Upper lobe of left lung (tissue), 6 donors: Measurements from ENCODE around the gene C3AR1. TPM values are rescaled to one million over a fixed set of nuclear protein-coding genes. Genes with fewer than 3 reads are reported as not detected.

ENCODE experiments used
- ATAC-seq, 2 donors: fragments of 200-7000 bp; cut with Tn5 transposase; one replicate each; pipeline ENCODE4 v1.9.1; 2022; ENCODE audit warnings: mild to moderate bottlenecking in 2 of 2, moderate library complexity in 2 of 2; ENCODE audit not compliant: low FRiP score in 2 of 2
- DNase-seq, 2 donors: peaks; one replicate each; pipeline ENCODE4 v3.0.0-alpha.2; 2019 to 2020
- H3K27ac ChIP-seq, 4 donors: fragments of 200-600 bp; sonication (generic); one replicate each; pipeline ENCODE4 v1.5.1; 2016 to 2019
- H3K27me3 ChIP-seq, 4 donors: fragments of 200-600 bp; sonication (generic); one replicate each; pipeline ENCODE4 v1.5.1; 2017 to 2019
- H3K36me3 ChIP-seq, 4 donors: fragments of 200-600 bp; sonication (generic); one replicate each; pipeline ENCODE4 v1.5.1; 2016 to 2019
- H3K4me1 ChIP-seq, 4 donors: fragments of 200-600 bp; sonication (generic); one replicate each; pipeline ENCODE4 v1.5.1; 2018 to 2019
- H3K4me3 ChIP-seq, 4 donors: fragments of 200-600 bp; sonication (generic); one replicate each; pipeline ENCODE4 v1.5.1; 2017 to 2019; ENCODE audit warnings: mild to moderate bottlenecking in 2 of 4, moderate library complexity in 1 of 4
- H3K9me3 ChIP-seq, 4 donors: fragments of 200-600 bp; sonication (generic); one replicate each; pipeline ENCODE4 v1.5.1; 2018 to 2019
- CTCF ChIP-seq, 6 experiments: fragments of 450-650 bp in 4 of 6; fragments of 200-600 bp in 2 of 6; sonication (generic) in 2 of 6; IDR thresholded peaks; one replicate each; pipeline ENCODE4 v1.5.1; 2016 to 2019; ENCODE audit warnings: antibody characterized with exemption in 6 of 6
- EP300 ChIP-seq, 4 donors: sonication (generic); formaldehyde crosslinking; IDR thresholded peaks; one replicate each; pipeline ENCODE4 v1.5.1; 2017; ENCODE audit warnings: antibody characterized with exemption in 4 of 4, control low read depth in 2 of 4
- POLR2A ChIP-seq, 4 donors: fragments of 450-650 bp; IDR thresholded peaks; one replicate each; pipeline ENCODE4 v1.5.1; 2016 to 2017; ENCODE audit warnings: antibody characterized with exemption in 4 of 4, mild to moderate bottlenecking in 2 of 4
- POLR2AphosphoS5 ChIP-seq, 2 donors: sonication (generic); formaldehyde crosslinking; IDR thresholded peaks; one replicate each; pipeline ENCODE4 v1.5.1; 2017; ENCODE audit warnings: antibody characterized with exemption in 2 of 2
- WGBS, 2 donors: methylation state at CpG; one replicate each; pipeline ENCODE4 v1.1.5; 2017 to 2018; 5-methylcytosine and 5-hydroxymethylcytosine counted together
- total RNA-seq, 6 donors: library from RNA; depleted of rRNA in 4 of 6; stranded (reverse); fragments of >200 nt in 4 of 6; gene quantifications; one replicate each; pipeline versions ENCODE4 v1.1.0 to v1.2.1, GENCODE V29; 2016 to 2021
- donor health status: DM: no; HTN: no; CAD: no; lungs with moderate emphysema.
- donor health status: DM: no; HTN: yes; CAD: no; lungs with severe emphysema.

The C3AR1 gene
- total RNA-seq, 6 donors from 2014 or later, result 2.4 to 68.7 (median 23.5) TPM

DNA sequence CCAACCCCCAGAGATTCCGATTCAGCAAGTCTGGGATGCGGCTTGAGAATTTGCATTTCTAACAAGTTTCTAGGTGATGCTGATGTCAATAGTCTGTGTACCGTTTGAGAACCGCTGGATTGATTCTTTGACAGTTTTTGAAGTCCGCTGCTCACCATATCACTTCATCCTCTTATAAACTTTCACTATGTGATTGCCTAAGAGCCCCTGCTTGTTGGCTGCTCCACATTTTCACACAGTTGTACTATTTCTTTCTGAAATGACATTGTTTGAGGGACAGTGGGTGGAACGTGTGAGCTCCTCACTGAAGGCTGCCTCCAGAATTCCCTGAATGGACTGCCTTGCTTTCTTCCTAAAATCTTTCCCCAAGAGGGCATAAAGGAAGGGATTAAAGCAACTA is 7.7 kb downstream of the C3AR1 start:
- TF ChIP-seq POLR2AphosphoS5 (IDR thresholded peaks at IDR 0.05), result no peak
- TF ChIP-seq POLR2A (IDR thresholded peaks at IDR 0.05), result no peak
- no peak for TF ChIP-seq CTCF (IDR thresholded peaks at IDR 0.05)
- TF ChIP-seq EP300 (IDR thresholded peaks at IDR 0.05), result no peak
- H3K27ac ChIP-seq, result peak overlapping the region; percentile 27 to 71 (median 48)
- ATAC-seq, result peak in 1 of 2 donors; percentile 12

GRCh38 chr12:8057839-8058238 is 8.3 kb downstream of the C3AR1 start:
- TF ChIP-seq POLR2AphosphoS5 (IDR thresholded peaks at IDR 0.05) (peak in 1 of 2 donors; percentile 40), POLR2A (IDR thresholded peaks at IDR 0.05) (peak in 1 of 4 donors; percentile 18), EP300 (IDR thresholded peaks at IDR 0.05) (peak in 1 of 4 donors; percentile 39), CTCF (IDR thresholded peaks at IDR 0.05) (no peak)
- H3K36me3 ChIP-seq, result peaks cover 10 to 31% (median 19%) of the 10 kb centered on the region in 4 donors
- H3K9me3 ChIP-seq, result no peaks in the 10 kb centered on the region
- 55 to 58% methylated on average over 4 of the region's 4 CpGs for WGBS, 2 donors
- peak overlapping the region; percentile 27 to 71 (median 48) for H3K27ac ChIP-seq
- DNase-seq (no peak), ATAC-seq (peak; percentile 62 to 85)
- no peak overlapping the region for H3K4me3 ChIP-seq
- H3K27me3 ChIP-seq, result no peaks in the 10 kb centered on the region
- peaks cover 0 to 9% (median 5%) of the 10 kb centered on the region in 4 donors for H3K4me1 ChIP-seq

More for the DNA sequence above, 7.7 kb downstream of the C3AR1 start:
- Histone ChIP-seq H3K4me1 (peaks cover 0 to 9% (median 5%) of the 10 kb centered on the region in 4 donors), H3K9me3 (no peaks in the 10 kb centered on the region), H3K36me3 (peaks cover 3 to 24% (median 16%) of the 10 kb centered on the region in 4 donors), H3K27me3 (no peaks in the 10 kb centered on the region), H3K4me3 (no peak overlapping the region)
- DNase-seq, result no peak
- WGBS, 2 donors, result 67 to 74% methylated on average over 6 of the region's 6 CpGs

DNA sequence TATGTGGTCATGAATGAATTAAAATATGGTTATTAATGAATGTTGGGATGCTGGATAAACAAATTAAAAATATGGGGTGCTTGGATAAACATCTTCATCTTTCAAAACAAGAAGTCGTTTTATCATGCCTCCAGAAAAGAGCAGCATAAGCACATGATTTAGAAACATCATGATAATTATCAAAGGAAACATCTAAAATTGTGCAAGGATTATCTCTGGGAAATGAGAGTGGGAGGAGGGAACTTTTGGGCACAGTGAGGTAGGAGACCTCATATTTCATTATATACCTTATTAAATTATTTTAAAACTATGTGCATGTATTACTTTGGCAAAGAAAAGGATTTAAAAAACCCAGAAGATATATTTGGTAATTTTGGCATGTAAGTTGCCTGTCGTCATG is 8.9 kb downstream of the C3AR1 start:
- no peak for DNase-seq
- Histone ChIP-seq H3K27ac (peak overlapping the region; percentile 20 to 60 (median 38)), H3K4me1 (peaks cover 4 to 9% (median 5%) of the 10 kb centered on the region in 4 donors), H3K4me3 (no peak overlapping the region), H3K9me3 (no peaks in the 10 kb centered on the region), H3K27me3 (no peaks in the 10 kb centered on the region), H3K36me3 (peaks cover 13 to 36% (median 24%) of the 10 kb centered on the region in 4 donors)
- no peak for ATAC-seq
- 36 to 52% methylated on average over 2 of the region's 2 CpGs for WGBS, 2 donors
- TF ChIP-seq CTCF (IDR thresholded peaks at IDR 0.05), result no peak
- no peak for TF ChIP-seq POLR2A (IDR thresholded peaks at IDR 0.05)
- no peak for TF ChIP-seq EP300 (IDR thresholded peaks at IDR 0.05)
- no peak for TF ChIP-seq POLR2AphosphoS5 (IDR thresholded peaks at IDR 0.05)

DNA sequence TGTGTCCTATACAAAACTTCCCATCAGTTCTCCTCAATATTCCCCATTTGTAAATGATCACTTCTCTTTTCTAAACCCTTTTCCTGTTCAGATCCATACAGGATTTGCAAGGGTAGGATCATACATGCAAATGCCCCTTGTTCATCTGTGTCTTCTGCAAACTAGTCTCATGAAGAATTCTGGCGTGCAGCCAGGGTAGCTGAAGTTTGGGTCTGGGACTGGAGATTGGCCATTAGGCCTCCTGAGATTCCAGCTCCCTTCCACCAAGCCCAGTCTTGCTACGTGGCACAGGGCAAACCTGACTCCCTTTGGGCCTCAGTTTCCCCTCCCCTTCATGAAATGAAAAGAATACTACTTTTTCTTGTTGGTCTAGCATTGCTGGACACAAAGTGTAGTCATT is 11.3 kb downstream of the C3AR1 start:
- H3K9me3 ChIP-seq, result no peaks in the 10 kb centered on the region
- ATAC-seq, result no peak
- peaks cover 20 to 60% (median 41%) of the 10 kb centered on the region in 4 donors for H3K36me3 ChIP-seq
- no peaks in the 10 kb centered on the region for H3K27me3 ChIP-seq
- H3K4me3 ChIP-seq, result no peak overlapping the region
- DNase-seq, result no peak
- peaks cover 5 to 13% (median 10%) of the 10 kb centered on the region in 4 donors for H3K4me1 ChIP-seq
- 83 to 86% methylated on average over 2 of the region's 2 CpGs for WGBS, 2 donors
- TF ChIP-seq POLR2AphosphoS5 (IDR thresholded peaks at IDR 0.05) (no peak), CTCF (IDR thresholded peaks at IDR 0.05) (no peak), POLR2A (IDR thresholded peaks at IDR 0.05) (no peak), EP300 (IDR thresholded peaks at IDR 0.05) (no peak)
- H3K27ac ChIP-seq, result no peak overlapping the region

- 42 to 59% methylated on average over 7 of the region's 7 CpGs for WGBS, 2 donors
- Histone ChIP-seq H3K4me1 (peaks cover 4 to 10% (median 7%) of the 10 kb centered on the region in 4 donors), H3K9me3 (no peaks in the 10 kb centered on the region), H3K27me3 (no peaks in the 10 kb centered on the region), H3K4me3 (no peak overlapping the region), H3K27ac (peak overlapping the region in 3 of 4 donors; percentile 43 to 54 (median 49)), H3K36me3 (peaks cover 31 to 81% (median 61%) of the 10 kb centered on the region in 4 donors)
- peak in 1 of 2 donors; percentile 17 for TF ChIP-seq POLR2AphosphoS5 (IDR thresholded peaks at IDR 0.05)
- TF ChIP-seq CTCF (IDR thresholded peaks at IDR 0.05), result no peak
- peak in 1 of 4 donors; percentile 20 for TF ChIP-seq POLR2A (IDR thresholded peaks at IDR 0.05)
- ATAC-seq (peak; percentile 79 to 80), DNase-seq (peak in 1 of 2 donors; percentile 64)
Observed at GRCh38 chr12:8052679-8053078, 13.5 kb downstream of the C3AR1 start.
